NCI-H1048 (cell line): ENCODE measurements around the gene TJP2.

Experiments
- DNase-seq: peaks from one replicate; lab custom pipeline; 2025; lab: John Stamatoyannopoulos, UW

TJP2 gene

DNA sequence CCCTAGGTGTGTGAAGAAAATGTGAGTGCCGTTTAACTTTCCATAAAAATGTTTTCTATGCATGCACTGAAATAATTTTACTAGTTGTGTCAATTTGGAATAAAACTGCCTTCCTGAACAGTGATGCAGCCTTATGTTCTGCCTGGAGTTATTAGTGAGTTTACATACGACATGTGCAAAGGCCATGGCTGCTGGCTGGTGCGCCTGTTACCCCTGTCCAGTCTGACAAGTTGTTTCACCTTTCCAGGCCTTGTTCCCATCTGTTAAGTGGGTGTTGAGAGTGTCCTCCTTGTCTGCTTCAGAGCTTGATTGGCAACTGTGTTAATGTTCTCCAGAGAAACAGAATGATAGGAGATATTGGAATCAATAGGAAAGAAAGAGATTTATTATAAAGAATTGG is 60.6 kb downstream of the TJP2 start:
- no peak for DNase-seq

DNA sequence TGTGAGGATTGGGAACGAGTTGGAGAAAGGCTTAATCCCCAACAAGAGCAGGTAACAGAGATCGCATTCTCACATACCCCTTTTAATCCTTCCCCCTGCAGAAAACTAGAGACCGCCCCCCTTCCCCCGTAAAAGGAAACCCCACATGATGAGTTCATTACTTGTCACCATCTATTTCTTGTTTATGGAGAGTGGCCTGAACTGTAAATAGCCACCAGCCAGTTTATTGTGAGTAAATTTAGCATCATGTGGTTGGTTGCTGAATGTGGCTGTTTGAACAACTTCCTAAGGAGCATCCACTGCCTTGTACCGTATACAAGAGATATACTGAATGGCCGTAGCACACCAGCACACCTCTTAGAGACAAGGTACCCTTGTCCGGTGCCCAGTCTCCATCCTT is 62.1 kb downstream of the TJP2 start:
- no peak for DNase-seq

DNA sequence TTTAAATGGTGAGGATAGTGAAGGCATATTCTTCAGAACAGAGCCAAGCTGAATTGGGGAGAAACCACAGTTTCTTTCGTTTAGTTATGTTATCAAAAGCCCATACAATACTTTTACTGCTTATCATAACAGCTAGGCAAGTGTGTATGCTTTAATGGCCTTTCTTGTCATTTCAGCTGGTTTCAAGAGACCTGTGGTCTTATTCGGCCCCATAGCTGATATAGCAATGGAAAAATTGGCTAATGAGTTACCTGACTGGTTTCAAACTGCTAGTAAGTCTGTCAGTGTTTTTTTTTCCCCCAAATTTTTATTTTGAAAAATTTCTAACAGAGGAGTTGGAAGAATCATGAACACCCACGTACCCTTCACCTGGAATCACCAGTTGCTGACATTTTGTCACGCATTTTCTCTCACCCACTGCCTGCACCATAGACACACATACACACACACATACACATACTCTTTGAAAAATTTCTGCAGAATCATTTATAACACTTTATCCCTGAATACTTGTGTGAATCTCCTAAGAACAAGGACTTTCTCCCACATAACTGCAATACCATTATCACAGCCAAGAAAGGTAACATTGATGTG is 63.7 kb downstream of the TJP2 start:
- DNase-seq, result no peak

GRCh38 chr9:69243116-69243515 is 69.0 kb downstream of the TJP2 start:
- DNase-seq, result no peak

DNA sequence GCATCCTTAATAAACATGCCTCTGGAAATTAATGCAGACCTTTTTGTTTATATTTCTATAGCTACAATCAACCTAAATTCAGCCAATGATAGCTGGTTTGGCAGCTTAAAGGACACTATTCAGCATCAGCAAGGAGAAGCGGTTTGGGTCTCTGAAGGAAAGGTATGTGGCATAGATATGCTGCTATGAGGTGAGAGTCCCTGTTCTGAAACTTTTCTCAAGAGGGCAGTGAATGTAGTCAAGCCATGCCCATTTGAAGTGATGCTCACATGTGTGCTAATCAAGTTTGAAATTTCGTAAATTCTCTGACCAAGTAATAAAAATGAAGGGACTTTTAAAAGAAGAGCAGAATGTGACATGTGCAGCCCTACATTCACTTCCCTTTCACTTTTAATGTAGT is 72.6 kb downstream of the TJP2 start:
- no peak for DNase-seq

- no peak for DNase-seq
Measured at GRCh38 chr9:69248005-69248404, 73.9 kb downstream of the TJP2 start.

DNA sequence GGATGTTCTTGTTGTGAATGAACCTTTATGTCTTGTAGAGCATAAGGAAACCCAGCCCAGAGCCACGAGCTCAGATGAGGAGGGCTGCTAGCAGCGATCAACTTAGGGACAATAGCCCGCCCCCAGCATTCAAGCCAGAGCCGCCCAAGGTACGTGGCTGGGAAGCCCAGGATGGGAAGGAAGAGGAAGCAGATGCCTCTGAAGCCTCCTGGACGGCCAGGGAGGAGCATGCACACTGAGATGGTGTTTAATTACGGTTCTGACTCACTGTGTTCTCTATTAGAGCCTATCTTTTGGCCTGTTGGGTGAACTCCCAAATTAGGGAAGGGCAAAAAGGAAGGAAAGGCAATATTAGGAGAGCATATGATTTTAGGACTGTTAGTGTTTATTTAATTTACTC is 75.3 kb downstream of the TJP2 start:
- DNase-seq, result no peak

DNA sequence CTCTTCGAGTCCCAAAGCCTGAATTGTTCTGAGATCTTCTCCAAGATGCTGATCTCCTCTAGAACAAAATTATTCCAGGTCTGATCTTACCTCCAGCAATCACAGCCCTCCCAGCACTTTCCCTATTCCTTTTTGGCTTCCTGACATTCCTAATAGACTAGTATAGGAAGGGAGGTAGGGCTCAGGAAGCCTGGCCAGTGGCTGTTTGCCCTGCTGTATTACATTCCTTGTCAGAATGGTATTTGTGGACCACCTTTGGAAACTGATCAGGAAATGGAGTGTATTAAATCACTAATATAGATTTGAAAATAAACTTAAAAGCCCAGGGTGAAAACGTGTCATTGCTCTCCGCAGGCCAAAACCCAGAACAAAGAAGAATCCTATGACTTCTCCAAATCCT is 76.6 kb downstream of the TJP2 start:
- DNase-seq, result no peak

DNA sequence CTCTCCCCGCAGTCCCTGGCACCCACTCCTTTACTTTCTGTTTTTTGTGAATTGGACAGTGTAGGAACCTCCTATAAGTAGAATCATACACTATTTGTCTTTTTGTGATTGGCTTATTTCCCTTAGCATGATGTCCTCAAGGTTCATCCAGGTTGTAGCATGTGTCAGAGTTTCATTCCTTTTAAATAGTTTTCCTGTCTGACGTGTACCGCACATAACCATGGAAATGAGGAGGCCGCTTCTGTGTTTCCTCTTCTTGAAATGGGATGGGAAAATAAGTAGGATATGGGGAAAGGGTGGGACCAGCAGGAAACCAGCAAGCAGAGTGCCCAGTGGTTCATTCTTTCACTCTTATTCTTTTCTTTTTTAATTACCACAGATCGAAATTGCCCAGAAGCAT is 78.4 kb downstream of the TJP2 start:
- DNase-seq, result no peak

GRCh38 chr9:69253057-69253456 is 79.0 kb downstream of the TJP2 start:
- DNase-seq, result no peak

- DNase-seq, result no peak
Measured at GRCh38 chr9:69254223-69254622, 80.1 kb downstream of the TJP2 start.

DNA sequence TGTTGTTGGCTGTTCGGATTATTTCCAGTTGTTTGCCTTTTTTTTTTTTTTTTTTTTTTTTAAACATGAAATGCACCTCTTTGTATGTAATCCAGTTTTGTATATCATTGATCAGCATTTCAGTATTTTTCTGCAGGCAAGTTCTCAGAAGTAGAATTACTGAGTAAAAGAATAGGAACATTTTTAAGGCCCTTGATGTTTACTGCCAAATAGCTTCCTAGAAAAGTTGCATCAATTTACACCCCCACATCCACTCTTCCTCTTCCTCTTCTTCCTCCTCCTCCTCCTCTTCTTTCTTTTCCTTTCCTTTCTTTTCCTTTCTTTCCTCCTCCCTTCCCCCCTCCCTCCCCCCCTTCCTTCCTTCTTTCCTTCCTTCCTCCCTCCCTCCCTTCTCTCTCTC is 81.5 kb downstream of the TJP2 start:
- no peak for DNase-seq

DNA sequence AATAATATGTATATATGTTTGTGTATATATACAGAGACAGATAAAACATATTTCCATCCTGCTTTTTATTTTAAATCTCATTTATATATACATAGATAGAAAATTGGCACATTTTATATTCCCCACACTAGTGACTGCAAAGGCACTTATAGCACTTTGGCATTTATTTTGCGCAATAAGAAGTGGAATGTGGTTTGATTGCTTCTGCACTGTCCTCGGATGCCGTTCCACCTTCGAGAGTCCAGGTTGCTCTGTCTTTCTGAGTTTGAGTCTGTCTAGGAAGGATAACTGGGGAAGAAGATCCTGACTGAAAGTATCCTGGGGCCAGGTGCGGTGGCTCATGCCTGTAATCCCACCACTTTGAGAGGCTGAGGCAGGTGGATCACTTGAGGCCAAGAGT is 84.5 kb downstream of the TJP2 start:
- no peak for DNase-seq

DNA sequence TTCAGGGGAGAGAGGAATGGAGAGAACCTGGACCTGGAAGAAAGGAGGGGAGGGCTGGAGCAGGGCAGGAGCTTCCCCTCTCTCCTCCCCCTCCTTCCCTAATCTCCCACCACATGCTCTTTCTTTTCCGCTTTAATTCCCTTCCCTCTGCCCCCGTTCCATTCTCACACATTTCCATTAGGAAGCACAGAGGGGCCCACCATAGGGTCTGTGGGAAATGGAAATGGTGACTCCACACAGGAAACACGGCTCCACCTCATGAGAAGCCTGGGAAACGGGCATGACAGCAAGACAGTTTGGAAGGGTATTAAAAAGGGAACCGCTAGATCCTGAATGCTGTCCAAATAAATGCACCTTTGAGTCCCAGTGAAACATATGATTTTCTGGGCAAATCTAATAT is 86.1 kb downstream of the TJP2 start:
- DNase-seq, result no peak

DNA sequence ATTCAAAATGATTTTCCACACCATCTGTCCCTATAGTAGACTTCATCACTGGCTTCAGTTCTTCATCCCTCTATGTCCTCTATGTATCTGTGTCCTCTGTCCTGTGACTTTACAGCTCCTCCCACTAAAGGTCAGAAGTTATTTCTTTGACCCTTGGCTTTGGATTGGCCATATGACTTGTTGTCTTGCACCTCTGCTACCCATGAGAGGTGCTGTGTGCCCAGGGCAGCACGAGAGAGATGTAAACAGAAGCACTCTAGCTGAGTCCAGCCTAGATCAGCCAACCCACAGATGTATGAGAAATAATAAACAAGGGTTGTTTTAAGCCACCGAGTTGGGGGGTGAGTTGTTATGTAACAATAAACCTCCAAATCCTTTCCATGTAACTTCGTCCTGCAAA is 87.6 kb downstream of the TJP2 start:
- DNase-seq, result no peak

DNA sequence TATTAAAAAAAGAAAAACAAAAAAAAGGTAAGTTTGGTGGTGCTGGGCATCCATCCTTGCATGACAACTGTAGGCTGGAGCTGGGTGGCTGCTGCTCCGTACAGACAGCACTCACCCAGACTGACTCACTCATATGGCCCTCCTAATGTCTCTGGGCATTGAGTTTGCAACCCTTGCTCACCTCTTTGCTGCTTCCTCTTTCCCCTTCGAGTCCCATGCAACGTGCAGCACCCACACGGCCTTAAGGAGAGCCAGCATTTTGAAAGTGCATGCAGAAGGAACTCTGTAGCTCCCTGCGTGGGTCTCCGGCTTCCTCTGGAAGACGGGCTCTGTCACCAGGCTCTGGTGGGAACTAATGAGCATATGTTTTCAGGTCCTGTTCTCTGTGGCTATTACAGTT is 90.4 kb downstream of the TJP2 start:
- DNase-seq, result no peak

DNA sequence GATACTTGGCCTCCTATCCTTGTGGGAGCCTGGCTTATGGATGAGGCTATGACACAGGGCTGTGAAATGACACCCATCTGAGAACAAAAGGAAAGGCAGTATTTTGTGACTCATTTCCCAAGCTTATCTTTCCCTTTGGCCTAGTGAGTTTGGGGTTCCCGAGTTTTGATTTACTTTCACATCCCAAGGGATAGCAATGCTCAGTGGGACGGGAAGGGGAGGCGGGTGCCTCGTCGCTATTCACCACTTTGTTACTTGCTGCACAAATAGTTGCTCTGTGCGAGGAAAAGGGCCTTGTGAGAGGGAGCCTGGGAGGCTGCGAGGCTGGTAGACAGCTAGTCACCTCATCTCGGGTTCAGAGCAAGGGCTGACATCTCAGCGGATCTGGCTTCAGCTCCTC is 91.8 kb downstream of the TJP2 start:
- no peak for DNase-seq

DNA sequence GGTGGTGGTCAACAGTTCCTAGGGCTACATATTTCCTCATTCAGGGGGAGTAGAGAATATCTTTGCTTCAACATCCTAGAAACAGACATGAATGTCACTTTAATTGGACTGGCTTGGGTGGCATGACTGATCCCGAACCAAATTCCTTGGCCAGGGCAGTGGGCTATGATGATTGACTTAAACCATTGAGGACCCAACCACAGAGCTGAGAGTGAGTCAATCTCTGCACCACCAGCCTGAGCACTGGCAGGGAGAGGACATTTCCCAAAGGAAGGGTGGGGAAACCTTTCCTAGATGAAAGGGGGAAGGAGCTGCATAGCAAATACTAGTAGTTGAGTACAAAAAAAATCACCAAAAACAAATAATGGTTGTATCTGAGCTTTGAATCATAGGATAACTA is 98.1 kb downstream of the TJP2 start:
- no peak for DNase-seq

DNA sequence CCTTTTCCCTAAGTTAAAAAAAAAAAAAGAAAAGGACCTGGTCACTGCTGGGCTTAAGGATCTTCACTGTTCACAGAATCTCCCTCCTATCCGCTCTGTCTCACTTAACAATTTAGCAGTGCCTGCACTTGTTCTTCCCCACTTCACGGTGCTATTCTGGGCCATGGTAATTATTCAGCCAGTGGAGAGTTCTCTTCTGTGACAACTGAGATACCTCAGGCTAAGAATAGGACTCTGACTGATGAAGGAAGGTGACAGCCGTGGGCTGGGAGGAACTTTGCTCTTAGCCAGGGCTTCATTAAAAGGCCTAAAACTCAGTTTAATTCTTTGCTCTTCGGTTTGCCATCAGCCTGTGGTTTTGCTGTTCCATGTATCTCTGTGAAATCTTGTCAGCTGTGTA is 99.1 kb downstream of the TJP2 start:
- no peak for DNase-seq

- DNase-seq, result no peak
Measured at GRCh38 chr9:69276775-69277174, 102.7 kb downstream of the TJP2 start.

DNA sequence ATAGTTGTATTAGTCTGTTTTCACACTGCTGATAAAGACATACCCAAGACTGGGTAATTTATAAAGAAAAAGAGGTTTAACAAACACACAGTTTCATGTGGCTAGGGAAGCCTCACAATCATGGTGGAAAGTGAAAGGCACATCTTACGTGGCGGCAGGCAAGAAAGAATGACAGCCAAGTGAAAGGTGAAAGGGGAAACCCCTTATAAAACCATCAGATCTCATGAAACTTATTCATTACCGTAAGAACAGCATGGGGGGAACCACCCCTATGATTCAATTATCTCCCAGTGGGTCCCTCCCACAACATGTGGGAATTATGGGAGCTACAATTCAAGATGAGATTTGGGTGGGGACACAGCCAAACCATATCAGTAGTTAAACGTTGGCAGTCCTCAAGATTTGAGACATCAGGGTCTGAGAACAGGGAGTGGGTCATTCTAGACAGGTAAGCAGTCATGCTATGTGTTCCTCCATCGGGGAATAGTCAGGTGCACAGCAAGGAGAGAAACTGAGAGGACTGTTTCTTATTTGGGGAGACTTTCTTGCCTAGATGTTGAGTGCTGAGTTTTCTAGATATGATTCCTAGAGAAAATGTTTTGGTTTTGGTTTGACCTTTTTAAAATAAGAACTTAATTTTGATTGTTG is 105.1 kb downstream of the TJP2 start:
- DNase-seq, result no peak

- no peak for DNase-seq
Measured at GRCh38 chr9:69279733-69280132, 105.7 kb downstream of the TJP2 start.

GRCh38 chr9:69283003-69283402 is 108.9 kb downstream of the TJP2 start:
- DNase-seq, result no peak

GRCh38 chr9:69292078-69292477 is 118.0 kb downstream of the TJP2 start:
- DNase-seq, result no peak
